Islet of Langerhans (tissue), 1 donor: ENCODE data around the gene S1PR5.

Experiments
- FAIRE-seq: peaks from one replicate; lab custom pipeline; 2011; peaks lifted over from hg19 to GRCh38; lab: Jason Lieb, UNC

S1PR5 gene

DNA sequence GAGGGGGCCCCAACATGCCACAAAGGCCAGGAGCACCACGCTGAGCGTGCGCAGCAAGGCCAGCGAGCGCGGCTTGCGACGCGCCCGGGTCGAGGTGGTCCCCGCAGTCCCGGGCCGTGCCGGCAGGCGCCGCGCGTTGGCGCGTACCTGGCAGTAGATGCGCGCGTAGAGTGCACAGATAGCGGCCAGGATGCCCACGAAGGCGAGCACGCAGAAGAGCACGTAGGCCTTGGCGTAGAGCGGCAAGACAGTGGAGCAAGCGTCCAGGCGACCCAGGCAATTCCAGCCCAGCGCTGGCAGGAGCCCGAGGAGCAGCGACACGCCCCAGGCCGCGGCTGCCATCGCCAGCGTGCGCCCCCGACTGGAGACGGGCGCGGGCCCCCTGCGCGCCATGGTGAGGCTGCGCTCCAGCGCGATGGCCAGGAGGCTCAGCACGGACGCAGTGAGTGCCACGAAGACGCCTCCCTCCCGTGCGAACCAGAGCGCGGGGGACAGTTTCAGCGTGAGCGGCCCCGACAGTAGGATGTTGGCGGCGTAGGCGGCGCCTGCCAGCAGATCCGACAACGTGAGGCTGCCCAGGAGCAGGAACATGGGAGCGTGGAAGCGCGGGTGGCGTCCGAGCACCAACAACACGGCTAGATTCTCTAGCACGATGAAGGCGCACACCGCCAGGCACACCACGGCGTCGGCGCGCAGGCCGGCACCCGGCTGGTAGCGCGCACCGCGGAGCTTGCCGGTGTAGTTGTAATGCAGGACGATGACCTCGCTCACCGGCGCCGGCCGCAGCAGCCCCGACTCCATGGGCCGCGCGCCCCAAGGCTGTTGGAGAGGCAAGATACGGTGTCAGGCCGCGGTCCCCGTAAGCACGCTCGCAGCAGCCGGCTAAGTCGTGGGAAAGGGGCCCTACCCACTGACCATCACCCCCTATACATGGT is 2.8 kb downstream of the S1PR5 start:
- no peak for FAIRE-seq

DNA sequence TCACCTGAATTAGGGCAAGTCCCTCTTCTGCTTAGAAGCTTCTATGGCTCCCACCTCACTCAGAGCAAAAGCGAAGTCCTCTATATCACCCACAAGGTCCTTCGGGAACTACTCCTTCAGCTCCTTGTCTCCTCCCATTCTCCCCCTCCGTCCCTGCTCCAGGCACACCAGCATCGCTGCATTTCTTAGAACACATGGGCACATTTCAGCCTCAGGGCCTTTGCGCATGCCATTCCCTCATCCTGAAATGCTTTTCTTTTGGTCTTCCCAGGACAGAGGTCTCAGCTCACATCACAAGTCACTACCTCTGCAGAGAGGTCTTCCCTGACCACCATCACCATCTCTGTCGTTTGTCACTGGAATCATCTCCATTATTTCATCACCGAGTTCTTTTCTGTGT is 4.0 kb downstream of the S1PR5 start:
- no peak for FAIRE-seq

DNA sequence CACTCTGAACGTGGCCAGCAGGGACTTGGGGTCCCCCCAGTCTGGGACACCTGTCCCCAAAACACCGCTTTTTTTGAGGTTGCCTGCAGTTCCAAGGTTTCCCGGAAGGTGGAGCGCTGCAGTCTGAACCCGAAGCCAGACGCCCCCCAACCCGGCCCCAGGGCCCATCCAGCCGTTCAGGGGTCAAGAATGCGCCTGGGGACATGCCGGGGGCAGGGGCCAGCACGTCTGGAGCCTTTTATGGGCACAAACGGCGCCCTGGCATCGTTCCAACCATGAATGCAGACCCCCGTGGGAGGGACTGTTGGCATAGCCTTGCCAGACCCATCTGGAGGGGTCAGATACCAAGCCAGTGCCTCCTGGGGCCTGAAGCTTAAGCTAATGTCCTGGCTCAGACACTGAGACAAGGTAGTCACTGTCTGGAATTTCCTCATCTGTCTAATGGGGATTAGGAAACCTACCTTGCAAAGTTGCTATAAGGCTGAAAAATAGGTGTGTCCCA is 6.9 kb downstream of the S1PR5 start:
- no peak for FAIRE-seq

GRCh38 chr19:10508707-10509106 is 8.5 kb downstream of the S1PR5 start:
- no peak for FAIRE-seq

DNA sequence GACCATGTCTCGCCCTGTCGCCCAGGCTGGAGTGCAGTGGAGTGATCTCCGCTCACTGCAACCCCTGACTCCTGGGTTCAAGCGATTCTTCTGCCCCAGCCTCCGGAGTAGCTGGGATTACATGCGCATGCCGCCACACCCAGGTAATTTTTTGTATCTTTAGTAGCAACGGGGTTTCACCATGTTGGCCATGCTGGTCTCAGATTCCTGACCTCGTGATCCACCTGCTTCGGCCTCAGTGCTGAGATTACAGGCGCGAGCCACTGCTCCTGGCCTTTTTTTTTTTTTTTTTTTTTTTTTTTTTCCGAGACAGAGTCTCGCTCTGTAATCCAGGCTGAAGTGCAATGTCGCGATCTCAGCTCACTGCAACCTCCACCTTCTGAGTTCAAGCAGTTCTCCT is 9.2 kb downstream of the S1PR5 start:
- FAIRE-seq, result no peak

- no peak for FAIRE-seq
These were observed 11.5 kb downstream of the S1PR5 start for GRCh38 chr19:10505583-10506229.

DNA sequence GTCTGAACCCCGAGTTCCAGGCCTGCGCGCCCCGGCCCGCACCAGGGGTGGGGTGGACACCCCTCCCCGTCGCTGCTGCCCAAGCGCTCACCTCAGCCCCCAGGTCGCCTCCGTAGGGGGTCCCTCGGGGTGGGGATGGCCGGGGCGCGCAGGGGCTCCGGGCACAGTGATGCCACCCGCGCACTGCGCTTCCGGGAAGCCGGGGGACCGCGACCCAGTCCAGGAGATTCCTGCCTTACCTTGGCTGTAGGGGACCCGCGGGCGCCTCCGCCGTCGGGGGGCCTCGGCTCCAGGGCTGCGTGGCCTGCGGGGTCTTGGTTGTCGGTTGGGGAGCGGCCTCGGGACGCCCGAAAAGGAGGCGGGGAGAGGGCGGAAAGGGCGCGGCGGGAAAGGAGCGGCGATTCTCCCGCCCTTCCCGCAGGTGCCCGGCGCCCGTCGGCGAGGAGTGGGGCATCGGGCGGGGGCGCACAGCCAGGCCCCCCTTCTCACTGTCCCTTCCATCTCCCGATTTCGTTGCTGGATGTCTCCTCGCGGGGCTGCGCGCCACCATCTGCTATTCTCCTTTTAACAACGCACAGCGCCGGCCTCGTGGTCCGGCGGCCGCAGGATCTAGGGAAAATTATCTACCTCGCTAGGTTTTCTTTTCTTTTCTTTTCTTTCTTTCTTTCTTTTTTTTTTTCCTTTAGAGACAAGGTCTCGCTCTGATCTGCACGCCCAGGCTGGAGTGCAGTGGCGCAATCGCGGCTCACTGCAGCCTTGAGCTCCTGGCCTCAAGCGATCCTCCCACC is 14.1 kb downstream of the S1PR5 start, which contains the start of gene KEAP1:
KEAP1 (minus strand) TSS at position 355 of the 788 bp plus-strand sequence. CDS start 3,323 bp downstream, outside the sequence.
- no peak for FAIRE-seq

GRCh38 chr19:10502524-10503001 is 14.7 kb downstream of the S1PR5 start:
- no peak for FAIRE-seq

DNA sequence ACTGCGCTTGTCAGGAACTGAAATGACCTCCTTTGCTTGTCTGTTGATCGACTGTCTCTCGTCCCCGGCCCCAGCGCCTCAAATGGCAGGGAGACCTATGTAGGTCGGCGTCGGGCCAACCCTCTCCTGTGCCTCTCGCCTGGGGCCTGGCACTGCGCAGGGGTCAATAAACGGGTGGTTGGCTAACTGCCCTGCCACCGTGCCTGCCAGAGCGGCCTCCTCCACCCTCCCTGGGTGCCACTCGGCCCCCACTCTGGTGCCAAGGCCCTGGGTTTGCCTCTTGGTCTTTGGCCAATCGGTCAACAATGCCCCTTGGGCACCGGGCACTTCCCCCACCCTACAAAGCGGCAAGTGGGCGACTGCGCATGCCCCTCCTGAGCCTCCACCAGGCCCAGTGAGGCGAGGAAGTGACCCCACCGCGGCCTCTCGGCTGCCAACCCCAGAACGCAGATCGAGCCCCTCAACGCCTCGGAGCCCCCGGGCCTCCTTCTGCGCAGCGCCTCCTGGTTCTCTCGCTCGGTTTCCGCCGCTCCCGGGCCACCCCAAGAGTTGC is 15.2 kb downstream of the S1PR5 start:
- no peak for FAIRE-seq

GRCh38 chr19:10500247-10500592 is 17.0 kb downstream of the S1PR5 start:
- no peak for FAIRE-seq

DNA sequence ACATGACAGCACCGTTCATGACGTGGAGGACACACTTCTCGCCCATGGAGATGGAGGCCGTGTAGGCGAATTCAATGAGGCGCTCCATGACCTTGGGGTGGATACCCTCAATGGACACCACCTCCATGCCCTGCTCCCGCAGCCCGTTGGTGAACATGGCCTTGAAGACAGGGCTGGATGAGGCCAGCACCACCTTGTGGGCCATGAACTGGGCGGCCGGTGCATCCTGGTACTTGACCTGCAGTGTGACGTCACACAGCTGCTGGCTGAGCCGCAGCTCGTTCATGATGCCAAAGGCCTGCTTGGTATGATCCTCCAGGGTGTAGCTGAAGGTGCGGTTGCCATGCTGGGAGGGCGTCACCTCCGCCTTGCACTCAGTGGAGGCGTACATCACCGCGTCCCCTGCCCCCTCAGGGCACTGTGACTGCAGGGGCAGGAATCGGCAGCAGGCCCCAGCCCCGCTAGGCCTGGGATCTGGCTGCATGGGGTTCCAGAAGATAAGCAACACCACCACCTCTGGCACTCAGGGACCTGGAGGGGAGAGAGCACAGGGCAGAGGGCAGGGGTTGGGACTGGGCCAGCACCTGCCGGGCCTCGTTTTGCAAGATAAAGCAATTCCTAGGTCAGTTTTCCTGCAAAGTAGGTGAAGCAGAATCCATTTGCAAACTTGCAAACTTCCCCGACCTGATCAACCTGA is 17.5 kb downstream of the S1PR5 start:
- FAIRE-seq, result no peak

DNA sequence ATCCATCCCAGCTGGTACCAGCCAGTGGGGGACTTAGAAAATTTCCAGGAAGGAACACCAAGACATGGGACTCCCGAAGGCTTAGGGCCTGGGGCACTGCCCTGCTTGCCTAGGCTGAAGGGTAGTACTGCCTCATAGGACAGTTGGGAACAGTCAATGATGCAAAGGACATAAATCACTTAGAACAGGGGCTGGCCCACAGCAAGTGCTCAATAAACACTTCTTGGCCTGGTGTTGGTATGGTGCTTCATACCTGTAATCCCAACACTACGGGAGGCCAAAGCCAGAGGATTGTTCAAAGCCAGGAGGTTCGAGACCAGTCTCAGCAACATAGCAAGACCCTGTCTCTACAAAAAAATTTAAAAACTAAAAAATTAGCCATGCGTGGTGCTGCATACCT is 19.9 kb downstream of the S1PR5 start:
- FAIRE-seq, result no peak

DNA sequence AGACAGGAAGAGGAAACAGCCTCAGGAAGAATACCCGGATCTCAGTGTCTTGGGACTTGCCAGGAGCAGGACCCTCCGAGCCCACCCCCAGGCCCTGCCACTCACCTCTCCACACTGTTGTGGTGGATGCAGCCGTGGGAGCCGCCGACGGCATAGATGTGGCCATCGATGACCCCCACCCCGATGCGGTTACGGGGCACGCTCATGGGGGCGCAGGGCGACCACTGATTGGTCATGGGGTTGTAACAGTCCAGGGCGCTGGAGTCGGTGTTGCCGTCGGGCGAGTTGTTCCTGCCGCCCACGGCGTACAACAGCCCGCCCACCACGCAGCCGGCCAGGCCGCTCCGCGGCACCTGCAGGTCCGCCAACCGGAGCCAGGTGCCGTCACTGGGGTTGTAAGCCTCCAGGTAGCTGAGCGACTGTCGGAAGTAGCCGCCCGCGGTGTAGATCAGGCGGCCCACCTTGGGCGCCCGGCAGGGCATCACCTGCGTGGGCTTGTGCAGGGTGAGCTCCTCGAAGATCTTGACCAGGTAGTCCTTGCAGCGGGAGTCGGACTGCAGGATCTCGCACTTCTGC is 25.7 kb downstream of the S1PR5 start:
- no peak for FAIRE-seq

GRCh38 chr19:10486551-10486950 is 30.7 kb downstream of the S1PR5 start:
- no peak for FAIRE-seq

DNA sequence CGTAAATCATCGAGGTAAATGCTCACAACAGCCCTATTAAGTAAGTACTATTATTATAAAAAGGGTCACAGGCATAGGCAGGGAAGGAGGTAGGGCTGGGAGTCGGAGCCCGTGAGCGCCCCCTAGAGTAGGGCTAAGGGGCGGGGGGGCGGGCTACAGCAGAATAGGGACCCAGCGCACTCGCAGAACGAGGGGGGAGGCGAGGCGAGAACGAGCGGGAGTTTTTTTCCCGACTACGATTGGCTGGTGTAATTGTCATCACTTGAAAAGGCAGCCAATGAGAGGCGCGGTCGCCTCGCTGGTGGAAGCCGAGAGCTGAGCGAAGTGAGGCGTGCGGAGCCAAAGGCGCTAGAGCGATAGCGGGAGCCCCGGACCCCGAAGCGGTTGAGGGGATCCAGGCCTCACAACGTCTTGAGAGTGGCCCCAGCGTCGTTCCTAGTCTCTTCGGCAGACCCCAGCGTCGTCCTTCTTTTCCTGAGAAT is 38.3 kb downstream of the S1PR5 start:
- FAIRE-seq, result no peak

GRCh38 chr19:10478476-10478875 is 38.8 kb downstream of the S1PR5 start:
- FAIRE-seq, result no peak

GRCh38 chr19:10474962-10475451 is 42.2 kb downstream of the S1PR5 start:
- FAIRE-seq, result no peak

DNA sequence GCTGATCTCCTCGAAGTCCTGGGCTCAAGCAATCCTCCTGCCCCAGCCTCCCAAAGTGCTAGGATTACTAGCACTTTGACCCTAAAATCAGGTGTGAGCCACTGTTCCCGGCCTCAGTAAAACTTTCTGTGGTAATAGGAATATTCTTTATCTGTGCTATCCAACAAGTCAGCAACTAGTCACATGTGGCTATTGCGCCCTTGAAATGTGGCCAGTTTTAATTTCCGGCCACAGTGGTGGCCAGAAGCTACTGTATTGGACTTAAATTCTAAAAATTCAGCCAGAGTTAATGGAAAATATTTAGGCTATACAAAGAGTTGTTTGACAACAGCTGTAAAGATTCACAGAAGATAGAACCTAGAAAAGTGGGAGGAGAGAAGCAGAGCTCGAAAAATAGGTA is 44.1 kb downstream of the S1PR5 start:
- no peak for FAIRE-seq

DNA sequence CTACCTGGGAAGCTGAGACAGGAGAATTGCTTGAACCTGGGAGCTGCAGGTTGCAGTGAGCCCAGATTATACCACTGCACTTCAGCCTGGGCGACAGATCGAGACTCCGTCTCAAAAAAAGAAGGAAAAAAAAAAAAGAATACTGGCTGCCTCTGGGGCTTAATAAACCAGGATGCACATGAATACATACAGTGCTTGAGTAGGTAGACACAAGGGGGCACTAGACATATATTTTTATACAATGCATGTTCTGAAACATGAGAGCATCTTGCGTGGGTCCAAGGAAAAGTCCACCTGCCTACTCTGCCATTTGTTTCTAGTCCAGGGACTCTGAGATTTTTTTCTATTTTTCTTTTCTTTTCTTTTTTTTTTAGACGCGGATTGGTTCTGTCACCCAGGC is 45.3 kb downstream of the S1PR5 start:
- FAIRE-seq, result no peak

- no peak for FAIRE-seq
These were observed 49.1 kb downstream of the S1PR5 start for GRCh38 chr19:10468133-10468532.
